Small intestine (tissue), 7 donors: ENCODE data around the gene FRMD4A. TPM values are rescaled to one million over a fixed set of nuclear protein-coding genes. Genes with fewer than 3 reads are reported as not detected.

Experiments used
- DNase-seq, 2 donors: peaks; one replicate each; pipeline versions ENCODE4 v3.0.0 to v3.0.0-alpha.2; 2013
- FAIRE-seq: peaks from 2 replicates; lab custom pipeline; 2012; peaks lifted over from hg19 to GRCh38; lab: Jason Lieb, UNC
- H3K27ac ChIP-seq, 3 donors: one replicate each; pipeline ENCODE4 v1.5.1; 2013; ENCODE audit warnings: low read length in 2 of 3, mild to moderate bottlenecking in 2 of 3, control low read depth in 1 of 3, inconsistent platforms in 1 of 3, low read depth in 1 of 3, moderate library complexity in 1 of 3
- H3K27me3 ChIP-seq, 3 donors: one replicate each; pipeline ENCODE4 v1.6.1; 2013; ENCODE audit warnings: low read length in 3 of 3, inconsistent platforms in 1 of 3; ENCODE audit not compliant: control insufficient read depth in 3 of 3, insufficient read depth in 3 of 3
- H3K36me3 ChIP-seq, 3 donors: one replicate each; pipeline ENCODE4 v1.6.1; 2013; ENCODE audit warnings: low read length in 3 of 3, inconsistent platforms in 1 of 3, low read depth in 1 of 3, mild to moderate bottlenecking in 1 of 3, moderate library complexity in 1 of 3; ENCODE audit not compliant: control insufficient read depth in 3 of 3, insufficient read depth in 2 of 3
- H3K4me1 ChIP-seq, 3 donors: one replicate each; pipeline ENCODE4 v1.6.1; 2013; ENCODE audit warnings: low read length in 2 of 3, inconsistent platforms in 1 of 3, low read depth in 1 of 3, mild to moderate bottlenecking in 1 of 3, moderate library complexity in 1 of 3; ENCODE audit not compliant: control insufficient read depth in 3 of 3, insufficient read depth in 2 of 3
- H3K4me3 ChIP-seq, 3 donors: one replicate each; pipeline ENCODE4 v1.5.1; 2013; ENCODE audit warnings: low read length in 3 of 3, control low read depth in 1 of 3, inconsistent platforms in 1 of 3, low read depth in 1 of 3, mild to moderate bottlenecking in 1 of 3, moderate library complexity in 1 of 3
- H3K9me3 ChIP-seq, 2 donors: one replicate each; pipeline ENCODE4 v1.6.1; 2013; ENCODE audit warnings: low read depth in 1 of 2, low read length in 1 of 2; ENCODE audit not compliant: control insufficient read depth in 2 of 2, insufficient read depth in 1 of 2
- WGBS, 3 donors: extraction: QIAGEN DNeasy Blood & Tissue Kit; methylation state at CpG; one replicate each; pipeline ENCODE4 v1.1.7; 2013; 5-methylcytosine and 5-hydroxymethylcytosine counted together
- polyA plus RNA-seq, 4 donors: library from polyadenylated mRNA; stranded (reverse) in 3 of 4; unstranded in 1 of 4; fragments of 200-250 nt in 3 of 4; fragments of 120-200 nt in 1 of 4; gene quantifications; one replicate each; pipeline versions ENCODE4 v1.2.1 to v1.2.3, GENCODE V29; 2013
- donor health status: healthy with polysubstance abuse.
- donor health status: control.
- donor health status: control.
- donor health status: Bipolar disorder and iron deficiency.
- donor health status: healthy.

FRMD4A gene
- polyA plus RNA-seq, 4 donors, result 0.45 to 16.9 (median 6.2) TPM

DNA sequence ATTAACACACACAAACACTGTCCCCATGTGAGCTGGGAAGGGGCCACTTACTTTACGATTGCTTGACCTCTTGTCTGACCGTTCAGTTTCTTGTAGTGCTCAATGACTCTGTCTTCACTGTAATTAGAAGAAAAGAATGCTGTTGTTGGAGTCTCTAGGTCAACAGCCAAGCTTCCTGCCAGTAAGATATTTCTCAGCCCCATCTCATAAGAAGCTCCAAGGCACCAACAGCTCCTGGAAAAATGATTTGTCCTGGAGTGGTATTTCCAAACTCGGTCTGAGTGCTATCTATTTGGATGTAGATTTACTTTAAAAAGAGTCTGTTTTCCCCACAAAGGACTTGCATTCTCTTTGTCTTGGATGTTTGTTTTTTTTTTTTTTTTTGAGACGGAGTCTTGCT lies 590.3 kb downstream of the FRMD4A start:
- WGBS, 3 donors, result 66 to 90% (median 75%) methylated on average over 3 to 4 of the region's 4 CpGs
- peaks cover 0 to 3% (median 0%) of the 10 kb centered on the region in 3 donors for H3K4me1 ChIP-seq
- H3K27ac ChIP-seq, result no peak overlapping the region
- no peak for FAIRE-seq
- no peaks in the 10 kb centered on the region for H3K27me3 ChIP-seq
- H3K36me3 ChIP-seq, result peaks cover 0 to 2% (median 0%) of the 10 kb centered on the region in 3 donors
- no peaks in the 10 kb centered on the region for H3K9me3 ChIP-seq
- no peak overlapping the region for H3K4me3 ChIP-seq
- no peak for DNase-seq

DNA sequence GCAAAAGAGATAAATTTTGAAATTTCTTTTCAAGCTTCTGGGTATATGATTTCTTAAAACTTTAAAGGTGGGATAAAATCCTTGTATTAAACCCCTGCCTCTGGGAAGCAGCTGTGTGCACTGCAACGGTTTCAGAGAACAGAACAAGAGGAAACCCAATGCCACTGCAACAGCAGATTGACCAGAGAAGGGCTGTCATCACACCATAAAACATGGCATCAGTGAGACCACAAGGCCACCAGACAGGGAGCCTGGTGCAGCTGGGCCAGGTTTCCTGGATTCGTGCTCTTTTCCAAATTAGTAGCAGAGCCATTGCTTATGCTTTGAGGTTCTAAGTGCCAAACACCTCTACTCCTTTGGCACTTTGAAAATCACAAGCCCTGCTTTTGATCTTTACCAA lies 591.5 kb downstream of the FRMD4A start:
- no peak for FAIRE-seq
- Histone ChIP-seq H3K36me3 (peaks cover 0 to 2% (median 0%) of the 10 kb centered on the region in 3 donors), H3K4me1 (peaks cover 0 to 3% (median 0%) of the 10 kb centered on the region in 3 donors), H3K27me3 (no peaks in the 10 kb centered on the region), H3K9me3 (no peaks in the 10 kb centered on the region), H3K4me3 (no peak overlapping the region), H3K27ac (no peak overlapping the region)
- 63 to 70% (median 66%) methylated on average over 2 of the region's 2 CpGs for WGBS, 3 donors
- no peak for DNase-seq

DNA sequence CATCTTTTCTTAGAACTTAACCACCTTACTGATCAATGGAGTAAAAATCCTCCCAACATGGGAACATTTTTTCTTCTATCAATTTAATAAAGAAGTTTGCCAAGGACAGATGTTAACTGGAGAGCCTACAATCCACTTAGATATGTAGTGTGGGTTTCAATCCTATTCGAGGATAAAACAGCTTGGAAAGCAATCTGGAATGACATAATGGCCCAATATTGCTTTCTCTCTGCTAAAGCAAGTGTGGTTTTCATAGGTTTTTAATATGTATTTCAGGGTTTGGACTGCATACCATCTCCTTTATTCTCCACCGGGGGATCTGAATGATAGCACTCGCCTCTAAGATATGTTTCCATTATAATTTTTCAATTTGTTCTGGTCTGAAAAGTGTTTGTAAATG lies 594.2 kb downstream of the FRMD4A start:
- DNase-seq, result no peak
- H3K4me1 ChIP-seq, result no peaks in the 10 kb centered on the region
- H3K9me3 ChIP-seq, result no peaks in the 10 kb centered on the region
- WGBS, 3 donors, result 78 to 84% (median 84%) methylated on average over 3 of the region's 3 CpGs
- H3K36me3 ChIP-seq, result peaks cover 0 to 6% (median 0%) of the 10 kb centered on the region in 3 donors
- H3K4me3 ChIP-seq, result no peak overlapping the region
- FAIRE-seq, result no peak
- no peak overlapping the region for H3K27ac ChIP-seq
- no peaks in the 10 kb centered on the region for H3K27me3 ChIP-seq

DNA sequence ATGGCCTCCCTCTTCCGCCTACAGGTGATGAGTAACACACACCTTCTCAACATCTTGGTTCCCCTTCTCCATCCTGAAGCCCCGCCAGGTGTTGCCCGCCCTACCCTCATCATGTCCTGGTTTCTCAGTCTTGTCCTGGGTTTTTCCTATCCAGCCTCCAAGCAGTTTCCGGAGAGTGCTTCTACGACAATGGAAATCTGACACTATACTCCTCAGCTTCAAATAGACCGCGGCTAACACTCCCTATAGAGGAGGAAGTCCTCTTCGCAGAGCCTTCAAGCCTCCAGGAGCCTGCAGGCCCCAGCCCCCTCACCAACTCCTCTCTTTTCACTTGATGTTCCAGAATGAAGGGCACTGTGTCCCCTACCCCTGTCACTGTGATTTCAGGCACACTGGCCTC lies 596.6 kb downstream of the FRMD4A start:
- Histone ChIP-seq H3K9me3 (no peaks in the 10 kb centered on the region), H3K4me3 (no peak overlapping the region), H3K4me1 (no peaks in the 10 kb centered on the region), H3K27me3 (no peaks in the 10 kb centered on the region), H3K36me3 (peaks cover 0 to 6% (median 0%) of the 10 kb centered on the region in 3 donors), H3K27ac (no peak overlapping the region)
- DNase-seq, result no peak
- 94 to 97% (median 95%) methylated on average over 8 of the region's 8 CpGs for WGBS, 3 donors
- FAIRE-seq, result no peak

DNA sequence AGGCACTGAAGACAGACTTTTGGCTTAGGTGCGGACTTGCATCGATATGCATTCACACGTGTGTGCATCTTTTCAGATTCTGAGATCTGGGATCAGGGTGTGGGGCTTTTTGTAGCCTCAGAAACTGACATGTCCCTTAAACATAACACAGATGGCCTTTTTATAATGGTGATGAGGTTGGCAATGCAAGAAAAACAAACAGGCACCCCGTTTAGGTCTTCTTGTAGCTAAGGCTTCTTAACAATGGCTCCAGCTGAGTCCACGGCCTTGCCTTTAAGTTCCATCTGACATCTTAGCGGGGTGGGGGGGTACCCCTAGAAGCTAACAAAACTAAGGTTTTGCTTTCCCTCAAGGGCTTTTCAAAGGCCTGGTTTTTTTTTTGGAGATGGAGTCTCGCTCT lies 597.7 kb downstream of the FRMD4A start:
- Histone ChIP-seq H3K36me3 (peaks cover 0 to 4% (median 0%) of the 10 kb centered on the region in 3 donors), H3K27ac (no peak overlapping the region), H3K27me3 (no peaks in the 10 kb centered on the region), H3K9me3 (no peaks in the 10 kb centered on the region), H3K4me3 (no peak overlapping the region), H3K4me1 (no peaks in the 10 kb centered on the region)
- 87 to 90% (median 90%) methylated on average over 7 of the region's 7 CpGs for WGBS, 3 donors
- DNase-seq (no peak), FAIRE-seq (no peak)

DNA sequence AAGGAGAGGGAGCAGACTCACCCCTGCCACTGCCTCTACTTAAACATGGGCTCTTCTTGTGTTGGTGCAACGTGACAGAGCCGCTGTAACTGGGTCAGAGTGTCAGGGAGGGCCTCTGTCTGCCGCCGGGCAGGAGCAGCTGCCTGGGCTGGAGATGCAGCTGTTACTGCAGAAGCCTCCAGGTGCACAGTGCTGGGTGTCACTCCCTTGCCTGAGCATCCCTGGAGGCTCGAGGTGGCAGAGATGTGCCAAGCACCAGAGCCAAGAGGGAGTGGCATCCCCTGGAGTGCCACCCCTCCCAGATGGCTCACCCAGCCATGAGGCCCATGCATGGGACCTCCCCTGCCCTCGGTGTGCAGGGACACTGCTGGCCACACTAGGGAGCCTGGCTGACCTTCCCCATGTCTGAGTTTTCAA lies 598.3 kb downstream of the FRMD4A start:
- FAIRE-seq, result no peak
- WGBS, 3 donors, result 14 to 51% (median 27%) methylated on average over 6 of the region's 6 CpGs
- no peaks in the 10 kb centered on the region for H3K9me3 ChIP-seq
- H3K27ac ChIP-seq, result no peak overlapping the region
- no peak overlapping the region for H3K4me3 ChIP-seq
- no peaks in the 10 kb centered on the region for H3K27me3 ChIP-seq
- DNase-seq, result no peak
- no peaks in the 10 kb centered on the region for H3K4me1 ChIP-seq
- H3K36me3 ChIP-seq, result peaks cover 0 to 5% (median 0%) of the 10 kb centered on the region in 3 donors

DNA sequence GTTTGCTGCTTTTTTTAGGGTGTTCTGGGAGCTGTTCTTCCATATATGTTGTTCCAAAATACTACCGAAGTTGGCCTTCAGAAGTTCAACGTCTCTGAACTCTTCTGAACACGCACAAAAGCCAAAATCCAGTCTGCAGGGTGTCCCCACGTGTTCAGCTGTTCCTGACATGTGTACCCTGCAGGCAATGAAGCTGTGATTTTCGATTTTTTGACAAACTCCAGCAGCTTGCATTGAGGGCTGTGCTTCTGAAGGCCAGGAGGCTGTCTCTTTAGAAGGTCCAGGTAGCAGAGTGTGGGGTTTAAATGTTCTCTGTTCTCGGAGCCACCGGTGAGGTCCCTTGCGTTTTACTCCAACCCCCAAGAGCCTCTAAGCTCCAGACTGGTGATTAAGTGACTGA lies 598.9 kb downstream of the FRMD4A start:
- Histone ChIP-seq H3K4me1 (no peaks in the 10 kb centered on the region), H3K4me3 (no peak overlapping the region), H3K27ac (no peak overlapping the region), H3K27me3 (no peaks in the 10 kb centered on the region), H3K9me3 (no peaks in the 10 kb centered on the region), H3K36me3 (peaks cover 0 to 10% (median 0%) of the 10 kb centered on the region in 3 donors)
- WGBS, 3 donors, result 69 to 81% (median 77%) methylated on average over 8 of the region's 8 CpGs
- no peak for DNase-seq
- no peak for FAIRE-seq

DNA sequence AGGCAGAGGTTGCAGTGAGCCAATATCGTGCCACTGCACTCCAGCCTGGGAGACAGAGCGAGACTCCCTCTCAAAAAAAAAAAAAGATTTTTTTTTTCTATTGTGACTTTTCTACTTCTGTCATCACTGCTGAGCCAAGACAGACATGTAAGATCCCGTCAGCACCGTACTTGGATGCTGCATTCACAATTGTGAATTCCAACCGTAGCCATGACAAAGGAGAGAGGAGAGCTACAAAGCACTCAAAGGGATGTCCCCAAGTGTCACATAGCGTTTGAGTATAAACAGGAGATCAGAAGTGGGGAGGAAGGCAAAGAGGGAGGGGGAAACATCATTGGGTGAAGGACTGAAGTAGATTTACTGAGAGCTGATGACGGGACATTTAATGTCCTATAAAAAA lies 599.8 kb downstream of the FRMD4A start:
- Histone ChIP-seq H3K4me1 (no peaks in the 10 kb centered on the region), H3K27me3 (no peaks in the 10 kb centered on the region), H3K27ac (no peak overlapping the region), H3K9me3 (no peaks in the 10 kb centered on the region), H3K36me3 (peaks cover 0 to 10% (median 0%) of the 10 kb centered on the region in 3 donors), H3K4me3 (no peak overlapping the region)
- no peak for FAIRE-seq
- no peak for DNase-seq
- 87 to 92% (median 88%) methylated on average over 7 of the region's 7 CpGs for WGBS, 3 donors

DNA sequence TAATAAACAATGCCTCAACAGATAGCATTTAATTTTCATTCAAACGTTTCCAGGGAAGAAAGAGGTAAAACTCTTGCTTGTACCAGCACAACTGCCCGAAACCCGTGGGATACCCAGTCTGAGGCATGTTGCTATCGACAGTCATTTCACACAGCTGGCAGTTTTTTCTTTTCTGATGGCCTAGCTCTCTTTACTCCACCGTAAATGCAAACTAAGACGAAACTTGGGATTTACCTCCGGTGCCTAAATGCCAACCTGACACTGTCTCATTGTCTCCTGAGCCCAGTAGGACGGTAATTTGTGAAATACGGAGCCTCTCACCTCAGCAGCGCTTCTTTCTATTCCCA lies 600.4 kb downstream of the FRMD4A start:
- H3K36me3 ChIP-seq, result peaks cover 0 to 10% (median 0%) of the 10 kb centered on the region in 3 donors
- WGBS, 3 donors, result 81 to 84% (median 82%) methylated on average over 10 of the region's 10 CpGs
- no peaks in the 10 kb centered on the region for H3K4me1 ChIP-seq
- DNase-seq (no peak), FAIRE-seq (no peak)
- H3K27me3 ChIP-seq, result no peaks in the 10 kb centered on the region
- H3K4me3 ChIP-seq, result no peak overlapping the region
- H3K9me3 ChIP-seq, result no peaks in the 10 kb centered on the region
- no peak overlapping the region for H3K27ac ChIP-seq
